NCI-H2081 (cell line): Measurements from ENCODE around the gene ZBTB7C.

ENCODE experiments used
- DNase-seq, 2 experiments: peaks; one replicate each; lab custom pipeline; 2025; lab: John Stamatoyannopoulos, UW

Gene ZBTB7C

DNA sequence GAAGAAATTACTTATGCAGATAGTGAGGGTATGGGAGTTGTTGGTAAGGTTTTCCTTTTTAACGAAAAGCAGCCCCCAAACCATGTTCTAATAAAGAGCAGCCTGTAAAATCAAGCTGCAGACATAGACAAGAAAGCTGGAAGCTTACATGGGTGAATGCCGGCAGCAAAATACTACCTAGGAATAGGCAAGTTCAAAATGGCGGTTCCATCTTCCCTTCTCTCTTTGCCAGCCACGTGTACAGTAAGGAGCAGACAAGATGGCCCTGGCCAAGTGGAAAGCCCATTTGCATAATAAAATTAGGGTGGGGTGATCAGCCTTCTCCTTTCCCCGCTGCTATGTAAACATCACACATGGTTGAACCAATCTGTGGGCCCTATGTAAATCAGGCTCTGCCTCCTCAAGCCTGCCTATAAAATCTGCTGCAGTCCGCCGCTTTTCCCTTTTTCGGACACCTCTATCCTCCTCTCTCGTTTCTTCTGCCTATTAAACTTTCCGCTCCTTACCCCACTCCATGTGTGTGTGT lies 155.0 kb downstream of the ZBTB7C start:
- DNase-seq: no peak

DNA sequence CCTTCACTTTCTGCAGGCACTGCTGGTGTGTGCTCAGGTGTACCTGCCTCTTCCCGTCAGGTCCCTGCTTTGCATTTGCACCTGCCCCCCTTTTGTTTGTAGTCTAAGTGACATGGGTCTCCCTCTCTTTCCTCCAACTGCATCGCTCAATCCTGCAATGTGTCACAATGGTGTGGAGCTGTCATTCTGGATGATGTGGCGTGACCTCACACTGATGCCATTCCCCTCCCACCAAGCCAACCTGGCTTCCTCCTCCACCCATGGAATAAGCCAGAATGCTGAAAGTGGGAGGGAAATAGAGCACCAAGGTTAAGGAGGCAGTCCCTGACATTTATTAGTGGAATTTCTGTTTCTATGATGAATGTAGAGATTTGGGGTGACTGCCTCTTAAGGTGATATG lies 156.7 kb downstream of the ZBTB7C start:
- no peak for DNase-seq

DNA sequence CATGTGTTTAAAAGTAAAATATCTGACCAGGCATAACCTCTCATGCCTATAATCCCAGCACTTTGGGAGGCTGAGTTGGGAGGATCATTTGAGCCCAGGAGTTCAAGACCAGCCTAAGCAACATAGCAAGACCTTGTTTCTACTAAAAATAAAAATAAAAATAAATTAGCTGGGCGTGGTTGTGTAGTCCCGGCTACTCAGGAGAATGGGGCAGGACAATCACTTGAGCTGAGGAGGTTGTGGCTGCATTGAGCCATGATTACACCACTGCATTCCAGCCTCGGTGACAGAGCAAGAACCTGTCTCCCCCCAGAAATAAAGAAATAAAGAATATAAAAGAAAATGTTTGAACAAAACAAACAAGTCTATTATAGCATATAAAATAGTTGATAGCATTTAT lies 158.3 kb downstream of the ZBTB7C start:
- DNase-seq: no peak

DNA sequence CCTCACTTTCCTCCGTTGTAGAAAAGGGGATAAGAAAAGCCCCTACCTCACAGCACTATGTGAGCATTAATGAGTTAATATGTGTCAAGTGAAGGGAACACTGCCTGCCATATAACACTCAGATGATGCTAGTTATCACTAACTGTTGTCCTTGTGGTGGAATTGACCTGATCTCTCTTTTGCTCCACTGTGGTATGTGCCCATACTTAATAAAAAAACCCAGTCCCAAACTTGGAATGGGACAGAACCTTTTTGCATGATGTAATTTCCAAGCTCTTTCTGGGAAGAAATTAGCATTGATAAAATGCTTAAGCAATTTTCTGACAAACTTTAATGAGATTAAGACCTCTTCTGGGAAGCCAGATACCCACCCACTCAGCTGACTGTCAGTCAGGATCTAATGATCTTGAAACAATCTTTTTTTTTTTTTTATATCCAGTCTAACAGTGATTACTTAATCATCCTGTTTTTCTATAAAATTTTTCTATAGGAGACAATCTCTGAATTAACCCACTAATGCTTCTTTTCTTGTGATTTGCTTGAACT lies 158.7 kb downstream of the ZBTB7C start:
- no peak for DNase-seq

DNA sequence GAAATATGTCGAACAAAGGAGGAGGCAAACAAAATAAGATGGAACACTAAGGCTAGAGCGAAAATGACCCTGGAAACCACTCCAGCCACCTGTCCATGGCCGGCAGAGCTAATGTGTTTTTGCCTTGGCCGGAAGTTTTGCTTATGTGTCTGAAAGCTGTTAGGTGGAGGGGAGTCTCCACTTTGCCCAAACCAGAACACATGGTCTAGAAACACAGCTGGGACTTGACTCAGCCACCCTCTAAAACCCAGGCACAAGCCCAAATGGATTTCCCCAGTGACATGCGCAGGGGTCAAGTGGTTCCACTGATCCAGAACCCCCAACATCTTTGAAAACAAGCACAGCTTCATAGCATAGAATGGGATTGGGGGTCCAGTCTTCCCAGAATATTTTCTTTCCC lies 159.3 kb downstream of the ZBTB7C start:
- DNase-seq: no peak

DNA sequence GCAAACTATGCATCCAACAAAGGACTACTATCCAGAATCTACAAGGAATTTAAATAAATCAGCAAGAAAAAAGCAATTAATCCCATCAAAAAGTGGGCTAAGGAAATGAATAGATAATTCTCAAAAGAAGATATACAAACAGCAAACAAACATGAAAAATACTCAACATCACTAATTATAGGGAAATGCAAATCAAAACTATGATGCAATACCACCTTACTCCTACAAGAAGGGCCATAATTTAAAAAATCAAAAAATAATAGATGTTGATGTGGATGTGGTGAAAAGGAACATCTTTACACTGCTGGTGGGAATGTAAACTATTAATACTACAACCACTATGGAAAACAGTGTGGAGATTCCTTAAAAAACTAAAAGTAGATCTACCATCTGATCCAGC lies 164.7 kb downstream of the ZBTB7C start:
- no peak for DNase-seq

DNA sequence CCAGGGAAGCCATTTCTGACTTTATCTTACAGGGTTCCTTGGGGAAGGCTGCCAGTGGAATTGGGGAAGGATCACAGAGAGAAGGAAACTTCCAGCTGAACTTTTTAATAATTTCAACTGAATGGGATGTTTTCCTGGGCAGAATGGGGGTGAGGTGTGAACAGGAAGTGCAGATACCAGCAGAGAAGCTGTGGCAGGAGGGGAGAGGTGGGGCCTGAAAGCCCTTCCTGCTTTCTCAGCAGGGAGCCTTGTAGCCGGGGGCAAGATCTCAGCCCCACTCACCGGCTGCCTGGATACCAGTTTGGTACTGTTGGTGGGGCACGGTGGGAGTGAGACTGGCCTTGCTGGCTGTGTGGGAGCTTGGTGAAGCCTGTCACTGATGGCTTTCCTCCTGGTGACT lies 170.5 kb downstream of the ZBTB7C start:
- no peak for DNase-seq

DNA sequence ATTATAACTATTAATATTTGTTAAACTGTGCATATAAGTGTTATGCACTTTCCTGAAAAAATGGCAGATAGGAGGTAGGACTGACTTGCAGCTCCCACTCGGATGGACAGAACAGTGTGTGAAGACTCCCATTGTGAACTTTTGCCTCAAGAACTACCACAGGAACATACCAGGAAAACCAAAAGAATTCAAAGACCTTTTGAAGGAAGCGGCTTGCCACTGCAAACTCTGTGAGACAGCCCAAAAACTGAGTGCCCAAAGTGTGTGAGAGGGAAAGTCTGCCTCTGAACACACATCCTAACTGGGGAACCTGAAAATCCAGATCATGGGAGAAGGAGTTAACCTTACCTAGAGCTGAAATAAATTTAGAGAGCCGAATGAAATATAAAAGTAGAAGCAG lies 171.0 kb downstream of the ZBTB7C start:
- no peak for DNase-seq

DNA sequence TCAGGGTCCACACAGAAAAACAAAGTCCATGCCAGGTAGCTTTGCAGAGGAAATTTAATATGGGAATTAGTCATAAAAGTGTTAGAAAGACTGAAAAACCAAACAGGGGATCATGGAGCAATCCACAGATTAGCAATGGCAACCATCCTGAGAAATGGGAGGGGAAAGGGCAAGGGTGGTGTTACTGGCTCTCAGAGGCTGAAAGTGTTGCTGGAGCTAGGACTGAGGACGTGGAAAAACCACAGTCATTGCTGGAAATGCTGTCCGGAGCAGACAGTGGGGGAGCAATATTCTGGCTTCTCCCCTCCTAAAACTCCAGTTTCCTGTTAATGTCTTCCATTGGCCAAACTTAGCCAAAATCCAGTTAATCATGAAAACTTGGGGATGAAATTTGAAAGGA lies 172.4 kb downstream of the ZBTB7C start:
- DNase-seq: no peak

DNA sequence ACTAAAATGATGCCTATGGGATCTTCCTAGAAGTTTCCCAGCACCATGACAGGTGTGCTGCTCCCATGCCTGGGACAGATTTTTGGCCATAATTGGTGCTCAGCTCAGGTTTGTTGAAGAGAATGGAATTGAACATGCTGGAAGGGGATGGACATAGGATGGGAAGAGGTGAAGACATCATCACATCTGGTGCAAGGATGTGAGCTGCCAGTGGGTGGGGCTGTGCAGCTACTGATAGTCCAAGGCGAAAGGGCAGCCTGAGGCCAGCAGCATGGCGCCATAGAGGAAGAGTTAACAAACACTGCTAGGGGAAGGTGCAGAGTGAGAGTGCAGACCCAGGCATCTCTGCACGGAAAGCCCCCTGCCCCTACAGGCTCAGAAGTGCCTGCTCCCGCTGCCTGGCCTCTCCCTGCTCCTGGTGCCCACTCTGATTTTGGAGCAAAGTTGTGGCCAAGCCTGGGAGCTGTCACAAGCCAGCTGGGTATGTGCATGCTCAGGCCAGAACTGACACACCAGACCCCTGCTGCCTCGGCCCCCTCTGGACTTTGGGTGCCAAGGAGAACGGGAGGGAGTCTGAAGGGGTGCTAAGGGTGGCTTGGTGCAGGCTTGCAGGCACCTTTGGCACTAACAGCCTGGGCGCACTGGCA lies 178.6 kb downstream of the ZBTB7C start:
- DNase-seq: peak; percentile 37 to 64

DNA sequence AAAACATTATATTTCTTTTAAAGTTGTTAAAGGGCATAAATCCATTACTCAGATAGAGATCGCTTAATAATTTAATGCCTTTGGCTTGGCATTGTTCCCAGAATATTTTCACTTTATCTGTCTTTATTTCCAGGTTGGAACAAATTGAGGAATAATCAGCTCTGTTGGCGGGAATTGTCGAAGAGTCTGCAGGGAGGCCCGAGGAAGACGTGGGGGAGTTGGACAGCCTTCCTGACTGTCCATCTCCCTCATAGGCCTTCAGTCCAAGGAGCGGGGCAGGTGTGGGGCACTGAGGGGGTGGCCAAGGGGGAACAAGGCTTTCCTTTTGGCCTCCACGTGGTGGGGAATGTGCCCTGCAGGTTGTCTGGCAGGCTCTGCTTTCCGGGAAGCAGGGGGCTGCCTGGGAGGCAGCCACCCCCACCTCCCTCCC lies 179.6 kb downstream of the ZBTB7C start:
- peak in 1 of 2 experiments; percentile 16 for DNase-seq

DNA sequence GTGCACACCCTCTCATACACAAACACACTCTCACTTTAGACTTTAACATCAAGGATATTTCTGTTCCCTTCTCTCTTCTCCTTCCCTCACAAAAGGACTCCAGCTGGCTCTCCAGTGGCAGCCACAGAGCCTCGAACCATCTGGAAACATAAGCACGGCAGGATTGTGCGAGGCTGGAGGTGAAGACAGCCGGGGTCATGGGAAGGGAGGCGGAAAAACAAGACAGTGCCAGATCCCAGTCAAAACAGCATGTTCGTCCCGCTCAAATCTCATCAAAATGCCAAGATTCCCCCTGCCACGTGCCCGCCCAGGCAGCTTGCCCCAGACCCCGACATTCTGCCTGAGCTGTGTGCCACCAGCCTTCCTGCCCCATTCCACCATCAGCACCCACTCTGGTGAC lies 180.3 kb downstream of the ZBTB7C start:
- no peak for DNase-seq

DNA sequence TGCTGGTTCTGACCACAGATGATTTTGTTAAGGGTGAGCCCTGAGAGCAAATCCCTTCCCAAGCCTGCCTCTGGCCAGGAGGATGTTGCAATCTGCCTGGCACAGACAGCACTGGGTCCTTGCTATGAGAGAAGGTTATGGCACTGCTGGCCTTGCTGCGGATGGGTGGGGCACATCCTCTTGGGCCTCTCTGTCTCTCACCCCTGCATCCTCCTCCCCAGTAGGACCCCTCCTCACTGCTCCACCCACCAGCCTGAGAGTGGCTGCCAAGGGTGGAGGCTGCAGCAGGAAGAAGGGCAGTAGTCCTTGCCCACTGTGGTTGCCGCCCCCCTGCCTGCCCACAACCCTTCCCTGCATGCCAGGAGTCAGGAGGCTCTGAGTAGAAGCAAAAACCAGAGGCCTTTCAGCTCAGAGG lies 180.9 kb downstream of the ZBTB7C start:
- no peak for DNase-seq

DNA sequence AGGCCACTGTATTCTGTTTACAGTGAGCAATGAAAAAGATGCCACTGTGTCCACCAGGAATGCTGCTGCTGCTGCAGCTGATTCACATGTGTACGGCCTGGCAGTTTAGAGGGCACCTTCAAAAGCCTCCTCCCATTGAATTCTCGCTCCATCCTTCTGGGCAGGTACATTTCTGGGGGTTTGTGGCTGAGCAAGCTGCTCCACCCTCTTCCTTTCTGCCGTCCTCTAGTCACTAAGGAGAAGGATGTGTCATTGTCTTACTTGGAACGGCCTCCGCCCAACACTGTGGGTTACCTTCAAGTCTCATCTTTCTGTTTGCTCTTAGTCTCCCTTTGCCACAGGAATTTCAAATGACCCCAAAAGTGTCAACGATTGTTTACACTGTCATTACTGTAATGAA lies 182.0 kb downstream of the ZBTB7C start:
- DNase-seq: no peak

DNA sequence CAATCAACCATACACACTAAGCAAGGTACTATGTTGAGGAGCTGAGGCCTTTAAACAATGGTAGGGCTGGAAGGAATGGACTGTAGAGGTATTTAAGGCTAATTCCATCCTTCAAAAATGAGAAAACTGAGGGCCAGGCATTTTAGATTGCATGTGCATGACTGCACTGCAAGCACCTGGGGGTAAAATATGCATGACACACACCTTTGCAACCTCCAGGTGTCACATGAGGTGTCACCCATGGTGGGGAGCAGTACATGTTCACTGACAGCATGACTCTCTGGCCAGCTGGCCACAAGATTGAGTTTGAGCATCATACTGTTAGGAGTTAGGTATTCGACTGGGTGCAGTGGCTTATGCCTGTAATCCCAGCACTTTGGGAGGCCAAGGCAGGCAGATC lies 182.8 kb downstream of the ZBTB7C start:
- no peak for DNase-seq

DNA sequence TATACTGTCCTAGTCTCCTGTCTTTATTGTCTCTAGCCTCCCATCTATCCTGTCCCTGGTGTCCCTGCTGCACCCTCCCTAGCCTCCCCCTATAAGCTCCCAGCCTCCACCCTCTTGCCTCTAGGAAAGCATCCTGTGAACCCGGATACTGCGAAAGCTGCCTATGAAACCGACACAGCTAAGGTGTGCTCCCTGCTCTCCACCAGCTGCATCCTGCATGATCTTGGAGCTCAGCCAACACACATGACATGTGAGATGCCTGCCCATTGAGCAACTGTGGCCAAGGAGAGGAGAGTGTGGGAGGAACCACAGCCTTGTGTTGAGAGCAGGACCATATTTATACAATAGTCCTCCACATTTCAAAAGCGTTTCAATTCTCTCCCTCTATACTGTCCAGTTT lies 187.1 kb downstream of the ZBTB7C start:
- peak; percentile 85 to 92 for DNase-seq

DNA sequence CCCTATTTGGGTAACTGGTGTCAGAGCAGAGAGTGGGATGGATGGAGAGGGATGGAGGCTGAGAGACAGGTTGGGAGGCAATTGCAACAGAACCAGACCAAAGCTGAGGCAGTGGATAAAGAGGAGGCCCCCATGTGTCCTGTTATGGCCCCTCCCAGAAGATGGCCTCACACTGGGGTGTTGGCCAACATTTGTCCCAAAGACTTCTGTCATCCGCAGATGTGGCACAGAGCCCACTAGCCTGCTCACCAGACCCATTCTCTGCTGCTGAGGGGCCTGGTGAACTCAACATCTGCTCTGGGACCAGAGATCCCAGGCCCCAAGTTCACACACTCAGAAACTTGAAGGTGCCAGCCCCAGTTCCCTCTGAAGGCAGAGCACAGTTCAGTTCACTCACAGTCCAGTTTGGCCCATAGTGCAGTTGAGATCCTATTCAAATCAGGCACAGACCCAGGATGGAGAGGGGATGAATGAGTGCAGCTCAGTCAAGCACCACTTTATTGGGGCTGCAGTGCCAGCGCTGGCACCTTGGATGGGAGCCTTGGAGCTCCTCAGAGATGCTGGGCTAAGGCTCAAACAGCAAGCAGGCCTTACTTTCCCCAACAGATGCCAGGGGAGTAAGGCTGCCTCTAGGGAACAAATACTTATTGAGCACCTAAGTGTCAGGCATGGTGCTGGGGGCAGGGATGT lies 189.2 kb downstream of the ZBTB7C start:
- no peak for DNase-seq

DNA sequence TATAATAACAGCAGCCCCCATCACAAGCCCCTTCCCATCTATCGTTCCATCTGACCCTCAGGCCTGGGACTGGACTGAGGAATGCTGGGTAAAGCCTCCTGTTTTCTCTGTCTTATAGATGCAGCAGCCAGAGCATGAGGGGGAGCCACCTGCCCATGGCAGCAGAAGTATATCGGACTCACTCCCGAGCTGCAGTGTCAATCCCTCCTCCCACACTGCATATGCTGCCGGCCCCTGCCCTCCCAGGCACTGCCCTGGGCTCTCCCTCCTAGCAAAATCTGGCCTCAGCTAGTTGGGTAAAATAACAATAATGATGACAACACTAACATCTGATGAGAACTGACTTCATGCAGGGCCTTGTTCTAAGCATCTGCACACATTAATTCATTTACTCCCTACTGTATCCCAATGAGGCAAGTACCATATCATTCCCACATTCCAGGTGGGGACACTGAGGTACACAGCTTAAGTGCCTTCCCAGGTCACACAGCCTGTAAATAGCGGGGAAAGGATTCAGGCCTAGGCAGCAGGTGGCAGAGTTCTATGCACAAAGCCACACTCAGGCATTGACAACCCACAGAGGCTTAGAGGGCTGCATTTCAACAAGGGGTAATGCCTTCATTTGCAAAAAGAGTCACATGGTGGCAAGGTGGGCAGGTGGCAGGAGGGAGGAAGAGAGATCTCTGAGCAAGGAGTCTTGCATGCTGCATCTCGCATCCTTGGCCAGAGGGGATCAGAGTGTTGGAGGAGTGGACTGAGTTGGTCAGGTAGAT lies 190.0 kb downstream of the ZBTB7C start:
- DNase-seq: no peak

DNA sequence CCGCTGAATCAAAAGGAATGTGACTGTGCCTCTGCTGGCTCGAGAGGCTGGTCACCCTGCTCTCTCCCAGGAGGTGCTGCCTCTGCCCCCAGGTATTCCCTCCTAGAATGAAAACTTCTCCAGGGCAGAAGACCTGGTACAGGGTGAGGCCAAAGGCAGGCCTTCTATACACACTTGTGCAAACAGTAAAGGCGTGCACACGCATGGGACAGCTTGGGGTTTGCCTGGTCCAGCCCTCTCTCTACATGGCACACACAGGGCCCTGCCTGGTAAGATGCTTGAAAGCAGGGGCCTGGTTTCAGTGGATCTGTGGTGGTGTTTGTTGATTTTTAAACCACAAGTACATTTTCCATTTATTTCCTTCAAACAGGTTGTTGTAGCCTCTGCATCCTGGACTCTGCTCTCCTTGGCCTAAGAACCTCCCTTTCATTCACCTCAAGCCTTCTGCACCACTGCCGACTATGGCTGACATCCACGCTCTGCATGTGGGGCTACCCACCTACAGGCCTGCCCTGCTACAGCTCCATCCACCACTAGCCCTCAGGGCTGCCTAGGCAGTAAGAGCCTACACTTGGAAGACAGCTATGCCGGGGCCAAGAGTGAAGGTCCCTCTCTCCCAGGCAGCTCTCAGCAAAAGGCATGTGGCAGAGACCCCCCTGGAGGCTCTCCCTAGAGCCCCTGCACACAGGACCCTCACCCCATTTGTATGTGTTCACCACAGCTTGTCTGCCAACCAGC lies 190.7 kb downstream of the ZBTB7C start:
- no peak for DNase-seq

DNA sequence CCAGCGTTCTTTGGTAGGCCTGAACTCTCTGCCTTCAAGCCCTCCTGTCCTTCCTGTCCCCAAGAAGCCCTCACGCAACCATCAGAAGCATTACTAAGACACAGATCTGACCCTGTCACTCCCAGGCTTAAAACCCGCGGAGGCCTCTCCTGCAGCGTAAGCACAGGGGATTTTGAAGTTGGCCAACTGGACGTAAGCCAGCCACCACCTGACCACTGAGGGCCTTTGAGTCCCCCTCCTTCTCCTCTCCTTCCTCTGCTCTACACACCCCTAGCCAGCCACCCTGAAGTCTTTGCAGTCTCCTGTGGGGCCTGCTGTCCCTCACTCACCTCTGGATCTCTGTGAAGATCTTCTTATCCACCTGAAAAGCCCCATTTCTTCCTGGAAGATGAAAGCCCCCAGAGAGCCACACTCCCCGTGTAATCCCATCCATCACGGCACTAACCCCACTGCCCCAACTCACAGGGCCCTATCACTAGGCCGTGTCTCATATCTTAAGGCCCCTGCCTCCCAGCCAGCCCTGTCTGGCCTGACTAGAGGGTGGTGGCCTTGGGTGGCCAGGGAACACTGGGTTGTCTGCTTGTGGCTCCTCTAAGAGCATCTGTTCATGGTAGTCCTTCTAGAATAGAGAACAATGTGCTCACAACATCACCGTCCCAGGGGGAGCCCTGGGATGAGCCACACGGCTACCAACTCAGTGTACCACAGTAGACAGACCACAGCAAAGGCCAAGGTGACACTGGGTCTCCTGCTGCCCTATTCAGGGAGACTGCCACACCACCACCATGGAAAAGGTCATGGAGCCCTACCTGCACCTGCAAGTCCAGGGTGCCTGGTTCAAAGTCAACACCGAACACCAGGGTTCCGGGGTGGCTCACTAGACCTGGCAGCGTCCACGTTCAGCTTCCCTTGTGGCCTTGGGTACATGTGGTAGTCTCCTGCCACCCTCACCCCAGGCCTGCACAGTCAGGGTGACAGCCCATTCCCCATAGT lies 191.6 kb downstream of the ZBTB7C start:
- no peak for DNase-seq
